GM12892 (cell line): Measurements from ENCODE around the gene FBXW4.

Source experiments
- POLR2A ChIP-seq: IDR thresholded peaks from 2 replicates; pipeline ENCODE4 v1.6.1; 2011; ENCODE audit warnings: low read depth, low read length, control low read depth
- POLR2AphosphoS5 ChIP-seq: IDR thresholded peaks from 2 replicates; pipeline ENCODE4 v1.6.1; 2011; ENCODE audit warnings: low read depth, low read length, control low read depth
- TAF1 ChIP-seq: IDR thresholded peaks from 2 replicates; pipeline ENCODE4 v1.6.1; 2011; ENCODE audit warnings: low read depth, mild to moderate bottlenecking, control low read depth, low read length, borderline replicate concordance

DNA sequence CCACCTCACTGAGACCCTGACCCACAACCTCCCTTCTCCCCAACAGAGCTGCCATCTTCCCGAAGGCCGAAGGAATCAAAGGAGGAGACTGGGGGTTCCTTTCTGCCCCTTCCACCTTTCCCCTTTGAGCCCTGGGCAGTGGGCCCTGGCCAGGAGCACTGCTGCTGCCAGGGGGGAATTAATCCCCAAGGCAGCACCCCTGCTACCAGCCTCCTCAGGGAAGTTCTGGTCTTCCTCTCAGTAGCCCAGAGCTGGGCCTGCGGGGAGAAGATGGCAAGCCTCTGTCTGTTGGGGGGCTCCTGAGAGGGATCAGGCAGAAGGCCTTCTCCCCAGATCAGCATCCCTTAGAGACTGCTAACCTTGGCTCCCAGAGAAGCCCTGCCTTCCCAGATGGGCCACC, 81.3 kb downstream of the FBXW4 start:
- TF ChIP-seq POLR2A (no peak), POLR2AphosphoS5 (no peak), TAF1 (no peak)
